Stimulated activated naive CD8-positive, alpha-beta T cell treated with anti-CD3 and anti-CD28 coated beads, Interleukin-15, Interleukin-2, amounts not matched to agents 100 ng/mL and 50 ng/mL, for 24 hours (primary cell): ENCODE measurements around the gene PSMD1.
A peak's percentile ranks its signal among the peaks of the same experiment; 100 is the strongest.
"Not testable (repeated sequence)": the region's sequence is repeated elsewhere in the genome, so short reads cannot be mapped to it uniquely, and the experiment has no call there.

Experiments used
- H3K27ac Mint-ChIP-seq: one replicate; pipeline ENCODE4 v1.8.0; 2021; ENCODE audit warnings: mild to moderate bottlenecking, mixed read lengths
- H3K27me3 Mint-ChIP-seq: one replicate; pipeline ENCODE4 v1.8.0; 2021; ENCODE audit warnings: mixed read lengths
- H3K36me3 Mint-ChIP-seq: one replicate; pipeline ENCODE4 v1.8.0; 2021; ENCODE audit warnings: low read depth, mixed read lengths
- H3K4me1 Mint-ChIP-seq: one replicate; pipeline ENCODE4 v1.8.0; 2021; ENCODE audit warnings: low read depth, mixed read lengths
- H3K4me3 Mint-ChIP-seq: one replicate; pipeline ENCODE4 v1.8.0; 2021; ENCODE audit warnings: mild to moderate bottlenecking, mixed read lengths
- H3K9me3 Mint-ChIP-seq: one replicate; pipeline ENCODE4 v1.8.0; 2021; ENCODE audit warnings: mixed read lengths

Gene PSMD1

GRCh38 chr2:231059756-231060155 lies 3.1 kb downstream of the PSMD1 start:
- Mint-ChIP-seq H3K36me3 (peaks cover 47% of the 10 kb centered on the region), H3K27ac (peak overlapping the region; percentile 62), H3K4me3 (peak overlapping the region; percentile 18), H3K9me3 (no peaks in the 10 kb centered on the region), H3K4me1 (peaks cover 39% of the 10 kb centered on the region), H3K27me3 (no peaks in the 10 kb centered on the region)

DNA sequence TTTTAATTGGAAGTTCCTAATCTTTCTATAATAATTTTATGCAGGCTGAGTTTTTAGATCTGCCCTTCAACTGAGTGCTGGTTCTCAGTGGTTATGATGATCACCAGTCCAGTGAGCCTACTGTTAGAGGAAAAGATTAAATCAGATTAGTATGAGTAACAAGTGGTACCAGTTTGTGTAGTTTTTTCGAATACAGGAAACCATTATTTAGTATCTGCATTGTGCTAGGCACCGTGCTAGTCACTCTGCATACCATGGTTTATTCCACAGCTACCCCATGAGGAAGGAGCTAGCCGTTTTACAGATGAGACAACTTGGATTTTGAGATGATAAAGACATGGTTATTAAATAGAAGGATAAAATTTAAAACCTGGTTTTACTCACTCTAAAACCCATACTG lies 6.1 kb downstream of the PSMD1 start:
- peaks cover 72% of the 10 kb centered on the region for H3K36me3 Mint-ChIP-seq
- no peaks in the 10 kb centered on the region for H3K27me3 Mint-ChIP-seq
- no peak overlapping the region for H3K4me3 Mint-ChIP-seq
- peaks cover 34% of the 10 kb centered on the region for H3K4me1 Mint-ChIP-seq
- no peak overlapping the region for H3K27ac Mint-ChIP-seq
- no peaks in the 10 kb centered on the region for H3K9me3 Mint-ChIP-seq

- H3K27ac Mint-ChIP-seq, result no peak overlapping the region
- H3K9me3 Mint-ChIP-seq, result no peaks in the 10 kb centered on the region
- H3K4me1 Mint-ChIP-seq, result peaks cover 34% of the 10 kb centered on the region
- no peaks in the 10 kb centered on the region for H3K27me3 Mint-ChIP-seq
- H3K4me3 Mint-ChIP-seq, result no peak overlapping the region
- H3K36me3 Mint-ChIP-seq, result peaks cover 77% of the 10 kb centered on the region
Observed at GRCh38 chr2:231063347-231063746, 6.7 kb downstream of the PSMD1 start.

DNA sequence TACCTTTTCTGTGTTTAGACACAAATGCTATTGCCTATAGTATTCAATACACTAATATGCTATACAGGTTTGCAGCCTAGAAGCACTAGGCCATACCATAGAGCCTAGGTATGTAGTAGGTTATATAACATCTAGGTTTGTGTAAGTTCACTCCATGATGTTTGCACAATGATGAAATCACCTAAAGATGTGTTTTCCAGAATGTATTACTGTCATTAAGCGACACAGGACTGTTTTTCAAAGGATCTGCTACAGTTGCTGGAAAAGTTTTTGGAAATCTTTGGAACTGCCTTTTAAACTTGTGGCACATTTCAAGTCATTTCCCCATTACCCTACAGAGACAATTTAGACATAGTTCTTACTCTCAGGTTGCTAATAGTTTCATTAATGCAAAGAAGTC lies 9.3 kb downstream of the PSMD1 start:
- H3K36me3 Mint-ChIP-seq, result peaks cover 80% of the 10 kb centered on the region
- H3K4me3 Mint-ChIP-seq, result no peak overlapping the region
- no peaks in the 10 kb centered on the region for H3K9me3 Mint-ChIP-seq
- no peak overlapping the region for H3K27ac Mint-ChIP-seq
- no peaks in the 10 kb centered on the region for H3K27me3 Mint-ChIP-seq
- peaks cover 16% of the 10 kb centered on the region for H3K4me1 Mint-ChIP-seq

DNA sequence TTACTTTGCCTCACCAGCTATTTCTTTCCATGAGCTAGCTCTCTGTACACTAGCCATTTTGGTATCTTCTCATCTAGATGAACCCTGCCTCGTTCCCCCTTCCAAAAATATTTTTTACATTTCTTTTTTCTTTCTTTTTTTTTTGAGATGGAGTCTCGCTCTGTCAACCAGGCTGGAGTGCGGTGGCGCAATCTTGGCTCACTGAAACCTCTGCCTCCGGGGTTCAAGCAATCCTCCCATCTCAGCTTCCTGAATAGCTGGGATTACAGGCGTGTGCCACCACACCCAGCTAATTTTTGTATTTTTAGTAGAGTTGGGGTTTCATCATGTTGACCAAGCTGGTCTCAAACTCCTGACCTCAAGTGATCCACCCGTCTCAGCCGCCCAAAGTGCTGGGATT lies 10.9 kb downstream of the PSMD1 start:
- not testable (repeated sequence) for H3K27me3 Mint-ChIP-seq, H3K9me3 Mint-ChIP-seq, H3K4me3 Mint-ChIP-seq
- Mint-ChIP-seq H3K4me1 (peaks cover 13% of the 10 kb centered on the region), H3K27ac (peak overlapping the region; percentile 38), H3K36me3 (peaks cover 78% of the 10 kb centered on the region)

GRCh38 chr2:231068525-231069222 lies 12.0 kb downstream of the PSMD1 start:
- Mint-ChIP-seq H3K36me3 (peaks cover 76% of the 10 kb centered on the region), H3K4me3 (no peak overlapping the region), H3K27ac (peak overlapping the region; percentile 43), H3K9me3 (no peaks in the 10 kb centered on the region), H3K4me1 (peaks cover 13% of the 10 kb centered on the region), H3K27me3 (no peaks in the 10 kb centered on the region)

- no peak overlapping the region for H3K27ac Mint-ChIP-seq
- H3K27me3 Mint-ChIP-seq, result no peaks in the 10 kb centered on the region
- H3K4me3 Mint-ChIP-seq, result no peak overlapping the region
- H3K4me1 Mint-ChIP-seq, result peaks cover 13% of the 10 kb centered on the region
- H3K9me3 Mint-ChIP-seq, result no peaks in the 10 kb centered on the region
- H3K36me3 Mint-ChIP-seq, result peaks cover 77% of the 10 kb centered on the region
Observed at GRCh38 chr2:231069379-231070054, 12.8 kb downstream of the PSMD1 start.

- H3K36me3 Mint-ChIP-seq, result peaks cover 87% of the 10 kb centered on the region
- no peak overlapping the region for H3K4me3 Mint-ChIP-seq
- no peaks in the 10 kb centered on the region for H3K27me3 Mint-ChIP-seq
- no peak overlapping the region for H3K27ac Mint-ChIP-seq
- H3K4me1 Mint-ChIP-seq, result no peaks in the 10 kb centered on the region
- H3K9me3 Mint-ChIP-seq, result no peaks in the 10 kb centered on the region
Observed at GRCh38 chr2:231084565-231084964, 27.9 kb downstream of the PSMD1 start.

DNA sequence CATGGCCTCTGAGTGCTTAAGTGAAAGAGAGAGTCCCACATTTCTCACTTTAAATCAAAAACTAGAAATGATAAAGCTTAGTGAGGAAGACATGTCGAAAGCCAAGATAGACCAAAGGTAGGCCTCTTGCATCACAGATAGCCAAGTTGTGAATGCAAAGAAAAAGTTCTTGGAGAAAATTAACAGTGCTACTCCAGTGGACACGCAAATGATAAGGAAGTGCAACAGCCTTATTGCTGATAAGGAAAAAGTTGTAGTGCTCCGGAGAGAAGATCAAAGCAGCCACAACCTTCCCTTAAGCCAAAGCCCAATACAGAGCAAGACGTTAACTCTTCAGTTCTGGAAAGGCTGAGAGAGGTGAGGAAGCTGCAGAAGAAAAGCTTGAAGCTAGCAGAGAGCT lies 32.1 kb downstream of the PSMD1 start:
- Mint-ChIP-seq H3K27ac (no peak overlapping the region), H3K27me3 (no peaks in the 10 kb centered on the region), H3K4me3 (no peak overlapping the region), H3K36me3 (peaks cover 89% of the 10 kb centered on the region), H3K4me1 (no peaks in the 10 kb centered on the region), H3K9me3 (no peaks in the 10 kb centered on the region)

- H3K4me3 Mint-ChIP-seq, result no peak overlapping the region
- H3K36me3 Mint-ChIP-seq, result peaks cover 98% of the 10 kb centered on the region
- no peaks in the 10 kb centered on the region for H3K4me1 Mint-ChIP-seq
- H3K27me3 Mint-ChIP-seq, result no peaks in the 10 kb centered on the region
- H3K9me3 Mint-ChIP-seq, result peaks cover 23% of the 10 kb centered on the region
- no peak overlapping the region for H3K27ac Mint-ChIP-seq
Observed at GRCh38 chr2:231093933-231094332, 37.3 kb downstream of the PSMD1 start.

GRCh38 chr2:231094736-231095346 lies 38.2 kb downstream of the PSMD1 start:
- no peak overlapping the region for H3K27ac Mint-ChIP-seq
- H3K4me3 Mint-ChIP-seq, result no peak overlapping the region
- H3K4me1 Mint-ChIP-seq, result no peaks in the 10 kb centered on the region
- no peaks in the 10 kb centered on the region for H3K27me3 Mint-ChIP-seq
- H3K36me3 Mint-ChIP-seq, result peaks cover 99% of the 10 kb centered on the region
- peaks cover 25% of the 10 kb centered on the region for H3K9me3 Mint-ChIP-seq

GRCh38 chr2:231099918-231100317 lies 43.3 kb downstream of the PSMD1 start:
- Mint-ChIP-seq H3K9me3 (peaks cover 30% of the 10 kb centered on the region), H3K27me3 (no peaks in the 10 kb centered on the region), H3K27ac (no peak overlapping the region), H3K36me3 (peaks cover 74% of the 10 kb centered on the region), H3K4me1 (peaks cover 16% of the 10 kb centered on the region), H3K4me3 (no peak overlapping the region)

DNA sequence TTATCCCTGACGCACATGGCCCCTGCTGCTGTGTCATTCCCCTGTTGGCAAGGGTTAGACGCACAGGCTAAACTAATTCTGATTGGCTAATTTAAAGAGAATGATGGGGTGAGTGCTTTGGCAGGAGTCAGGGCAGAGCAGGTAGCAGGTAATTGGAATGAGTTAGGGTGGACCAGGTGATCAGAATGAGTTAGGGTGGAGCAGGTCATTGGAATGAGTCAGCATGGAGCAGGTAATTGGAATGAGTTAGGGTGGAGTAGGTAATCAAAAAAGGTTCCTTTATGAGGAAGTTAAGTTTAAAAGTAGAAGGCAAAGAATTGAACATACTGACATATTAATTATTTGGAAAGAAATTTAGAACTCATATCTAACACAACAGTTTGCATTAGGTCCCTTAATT lies 43.7 kb downstream of the PSMD1 start:
- Mint-ChIP-seq H3K4me1 (peaks cover 16% of the 10 kb centered on the region), H3K9me3 (peaks cover 30% of the 10 kb centered on the region), H3K36me3 (peaks cover 74% of the 10 kb centered on the region)
- not testable (repeated sequence) for H3K4me3 Mint-ChIP-seq, H3K27ac Mint-ChIP-seq, H3K27me3 Mint-ChIP-seq

GRCh38 chr2:231100990-231101389 lies 44.3 kb downstream of the PSMD1 start:
- no peak overlapping the region for H3K4me3 Mint-ChIP-seq
- H3K36me3 Mint-ChIP-seq, result peaks cover 74% of the 10 kb centered on the region
- H3K4me1 Mint-ChIP-seq, result peaks cover 16% of the 10 kb centered on the region
- peaks cover 30% of the 10 kb centered on the region for H3K9me3 Mint-ChIP-seq
- no peak overlapping the region for H3K27ac Mint-ChIP-seq
- no peaks in the 10 kb centered on the region for H3K27me3 Mint-ChIP-seq

DNA sequence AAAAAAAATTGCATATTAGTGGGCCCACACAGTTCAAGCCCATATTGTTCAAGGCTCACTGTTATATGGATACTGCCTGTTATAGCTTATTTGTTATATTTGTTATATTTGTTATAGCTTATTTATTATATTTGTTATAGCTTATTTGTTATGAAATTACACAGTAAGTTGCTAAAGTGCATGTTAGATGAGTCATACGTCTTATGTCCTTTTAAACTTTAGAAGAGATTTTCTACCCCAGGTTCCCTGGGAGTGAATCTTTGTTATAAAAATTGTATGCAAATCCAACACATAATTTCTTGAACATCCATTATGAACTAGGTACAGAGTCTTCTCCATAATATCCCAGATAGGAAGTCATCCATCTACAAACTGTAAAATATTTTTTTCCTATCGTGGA lies 46.1 kb downstream of the PSMD1 start:
- Mint-ChIP-seq H3K27ac (no peak overlapping the region), H3K9me3 (peaks cover 18% of the 10 kb centered on the region), H3K27me3 (no peaks in the 10 kb centered on the region), H3K4me1 (peaks cover 16% of the 10 kb centered on the region), H3K36me3 (peaks cover 70% of the 10 kb centered on the region), H3K4me3 (no peak overlapping the region)
